Mucosa of rectum (tissue), 2 donors: ENCODE measurements around the gene ADAM33.

ENCODE experiments used
- H3K27ac ChIP-seq, 2 donors: one replicate each; pipeline ENCODE4 v1.7.0; 2013; ENCODE audit warnings: inconsistent platforms in 2 of 2, low read depth in 2 of 2, low read length in 2 of 2
- H3K27me3 ChIP-seq, 2 donors: one replicate each; pipeline ENCODE4 v1.7.0; 2013; ENCODE audit warnings: low read length in 2 of 2; ENCODE audit not compliant: control insufficient read depth in 2 of 2, insufficient read depth in 2 of 2
- H3K36me3 ChIP-seq, 2 donors: one replicate each; pipeline ENCODE4 v1.7.0; 2013; ENCODE audit warnings: low read length in 2 of 2; ENCODE audit not compliant: control insufficient read depth in 2 of 2, insufficient read depth in 2 of 2
- H3K4me1 ChIP-seq, 2 donors: one replicate each; pipeline ENCODE4 v1.7.0; 2013; ENCODE audit warnings: low read length in 2 of 2, mild to moderate bottlenecking in 1 of 2; ENCODE audit not compliant: control insufficient read depth in 2 of 2, insufficient read depth in 2 of 2
- H3K4me3 ChIP-seq, 2 donors: one replicate each; pipeline ENCODE4 v1.7.0; 2013; ENCODE audit warnings: low read length in 2 of 2
- H3K9ac ChIP-seq, 2 donors: one replicate each; pipeline ENCODE4 v1.7.0; 2013; ENCODE audit warnings: low read length in 2 of 2, low read depth in 1 of 2, mild to moderate bottlenecking in 1 of 2
- H3K9me3 ChIP-seq, 2 donors: one replicate each; pipeline ENCODE4 v1.7.0; 2013; ENCODE audit warnings: low read length in 2 of 2; ENCODE audit not compliant: control insufficient read depth in 2 of 2
- donor health status: healthy.
- donor health status: Normal muscosa, but diverticular disease.

The ADAM33 gene

GRCh38 chr20:3678198-3678597, 3.6 kb downstream of the ADAM33 start:
- Histone ChIP-seq H3K9me3 (no peaks in the 10 kb centered on the region), H3K36me3 (no peaks in the 10 kb centered on the region), H3K4me3 (no peak overlapping the region), H3K27ac (peak overlapping the region in 1 of 2 donors; percentile 22), H3K27me3 (peaks cover 11 to 29% of the 10 kb centered on the region in 2 donors), H3K9ac (no peak overlapping the region), H3K4me1 (peaks cover 0 to 5% of the 10 kb centered on the region in 2 donors)

- H3K4me3 ChIP-seq = no peak overlapping the region
- no peaks in the 10 kb centered on the region for H3K36me3 ChIP-seq
- H3K27me3 ChIP-seq = peaks cover 13 to 29% of the 10 kb centered on the region in 2 donors
- peak overlapping the region; percentile 9 to 22 for H3K27ac ChIP-seq
- no peaks in the 10 kb centered on the region for H3K9me3 ChIP-seq
- peaks cover 0 to 5% of the 10 kb centered on the region in 2 donors for H3K4me1 ChIP-seq
- H3K9ac ChIP-seq = no peak overlapping the region
Measured at GRCh38 chr20:3677733-3678132, 4.1 kb downstream of the ADAM33 start.

- Histone ChIP-seq H3K9ac (no peak overlapping the region), H3K27me3 (peaks cover 12 to 23% of the 10 kb centered on the region in 2 donors), H3K4me1 (peaks cover 0 to 5% of the 10 kb centered on the region in 2 donors), H3K36me3 (no peaks in the 10 kb centered on the region), H3K27ac (no peak overlapping the region), H3K9me3 (no peaks in the 10 kb centered on the region), H3K4me3 (no peak overlapping the region)
Measured at GRCh38 chr20:3674995-3675900, 6.6 kb downstream of the ADAM33 start.

- H3K9ac ChIP-seq = no peak overlapping the region
- peaks cover 12 to 23% of the 10 kb centered on the region in 2 donors for H3K27me3 ChIP-seq
- H3K4me3 ChIP-seq = no peak overlapping the region
- peaks cover 0 to 5% of the 10 kb centered on the region in 2 donors for H3K4me1 ChIP-seq
- no peaks in the 10 kb centered on the region for H3K9me3 ChIP-seq
- no peak overlapping the region for H3K27ac ChIP-seq
- no peaks in the 10 kb centered on the region for H3K36me3 ChIP-seq
Measured at GRCh38 chr20:3674447-3674846, 7.4 kb downstream of the ADAM33 start.

- H3K36me3 ChIP-seq = no peaks in the 10 kb centered on the region
- no peak overlapping the region for H3K4me3 ChIP-seq
- no peaks in the 10 kb centered on the region for H3K9me3 ChIP-seq
- H3K9ac ChIP-seq = no peak overlapping the region
- H3K4me1 ChIP-seq = peaks cover 0 to 5% of the 10 kb centered on the region in 2 donors
- no peak overlapping the region for H3K27ac ChIP-seq
- H3K27me3 ChIP-seq = peaks cover 12 to 23% of the 10 kb centered on the region in 2 donors
Measured at GRCh38 chr20:3673221-3674070, 8.4 kb downstream of the ADAM33 start.

- Histone ChIP-seq H3K9me3 (no peaks in the 10 kb centered on the region), H3K36me3 (no peaks in the 10 kb centered on the region), H3K27ac (no peak overlapping the region), H3K27me3 (peaks cover 12 to 23% of the 10 kb centered on the region in 2 donors), H3K9ac (no peak overlapping the region), H3K4me1 (peaks cover 0 to 5% of the 10 kb centered on the region in 2 donors), H3K4me3 (no peak overlapping the region)
Measured at GRCh38 chr20:3672547-3673171, 9.2 kb downstream of the ADAM33 start.

GRCh38 chr20:3671986-3672546, 9.7 kb downstream of the ADAM33 start:
- Histone ChIP-seq H3K27me3 (peaks cover 12 to 24% of the 10 kb centered on the region in 2 donors), H3K27ac (no peak overlapping the region), H3K4me1 (peaks cover 0 to 4% of the 10 kb centered on the region in 2 donors), H3K9me3 (no peaks in the 10 kb centered on the region), H3K36me3 (no peaks in the 10 kb centered on the region), H3K4me3 (no peak overlapping the region), H3K9ac (no peak overlapping the region)

GRCh38 chr20:3670945-3671344, 10.9 kb downstream of the ADAM33 start:
- Histone ChIP-seq H3K27ac (no peak overlapping the region), H3K27me3 (peaks cover 12 to 26% of the 10 kb centered on the region in 2 donors), H3K9me3 (no peaks in the 10 kb centered on the region), H3K4me3 (no peak overlapping the region), H3K9ac (no peak overlapping the region), H3K4me1 (no peaks in the 10 kb centered on the region), H3K36me3 (no peaks in the 10 kb centered on the region)

- H3K4me3 ChIP-seq = no peak overlapping the region
- H3K4me1 ChIP-seq = no peaks in the 10 kb centered on the region
- H3K9ac ChIP-seq = no peak overlapping the region
- H3K9me3 ChIP-seq = no peaks in the 10 kb centered on the region
- H3K36me3 ChIP-seq = no peaks in the 10 kb centered on the region
- H3K27me3 ChIP-seq = peaks cover 12 to 25% of the 10 kb centered on the region in 2 donors
- no peak overlapping the region for H3K27ac ChIP-seq
Measured at GRCh38 chr20:3670511-3670910, 11.3 kb downstream of the ADAM33 start.
